GM23338 (cell line): Measurements from ENCODE around the gene SREBF2. TPM values are rescaled to one million over a fixed set of nuclear protein-coding genes. Genes with fewer than 3 reads are reported as not detected.

Source experiments
- ATAC-seq: fragments of 200-7000 bp; cut with Tn5 transposase; 3 replicates; pipeline ENCODE4 v1.9.1; 2020
- DNase-seq: peaks from one replicate; pipeline ENCODE4 v3.0.0-alpha.2; 2015; ENCODE audit warnings: low spot score
- H2AFZ ChIP-seq: fragments of 200-600 bp; sonication (generic); 2 replicates; pipeline ENCODE4 v1.8.0; 2016; ENCODE audit warnings: antibody characterized with exemption, mild to moderate bottlenecking, moderate library complexity
- H3F3A ChIP-seq: fragments of 200-600 bp; sonication (generic); replicated peaks from 2 replicates; pipeline ENCODE4 v1.8.0; 2017; ENCODE audit warnings: antibody characterized with exemption, mixed run types, low read depth
- H3K27ac ChIP-seq: fragments of 200-600 bp; sonication (generic); 2 replicates; pipeline ENCODE4 v1.6.1; 2016; ENCODE audit warnings: low read depth
- H3K27me3 ChIP-seq: fragments of 200-600 bp; sonication (generic); 2 replicates; pipeline ENCODE4 v1.8.0; 2016; ENCODE audit warnings: mild to moderate bottlenecking, mixed run types, moderate library complexity; ENCODE audit not compliant: insufficient read depth
- H3K36me3 ChIP-seq: fragments of 200-600 bp; sonication (generic); 2 replicates; pipeline ENCODE4 v1.8.0; 2016; ENCODE audit warnings: mild to moderate bottlenecking; ENCODE audit not compliant: insufficient read depth
- H3K4me1 ChIP-seq: fragments of 200-600 bp; sonication (generic); 2 replicates; pipeline ENCODE4 v1.8.0; 2016; ENCODE audit warnings: mild to moderate bottlenecking, moderate library complexity; ENCODE audit not compliant: insufficient read depth
- H3K4me2 ChIP-seq: fragments of 200-600 bp; sonication (generic); 2 replicates; pipeline ENCODE4 v1.7.1; 2017; ENCODE audit warnings: mixed run types
- H3K4me3 ChIP-seq: fragments of 200-600 bp; sonication (generic); 2 replicates; pipeline ENCODE4 v1.6.1; 2016; ENCODE audit warnings: mixed run types
- H3K79me2 ChIP-seq: fragments of 200-600 bp; sonication (generic); replicated peaks from 2 replicates; pipeline ENCODE4 v1.8.0; 2017; ENCODE audit warnings: mild to moderate bottlenecking; ENCODE audit not compliant: insufficient read depth
- H3K9me2 ChIP-seq: fragments of 200-600 bp; sonication (generic); 2 replicates; pipeline ENCODE4 v1.8.0; 2017; ENCODE audit not compliant: insufficient read depth
- H4K20me1 ChIP-seq: fragments of 200-600 bp; sonication (generic); replicated peaks from 2 replicates; pipeline ENCODE4 v1.8.0; 2017; ENCODE audit warnings: mild to moderate bottlenecking; ENCODE audit not compliant: insufficient read depth
- H3K27ac Mint-ChIP-seq: 2 replicates; pipeline ENCODE4 v1.8.0; 2020; ENCODE audit warnings: inconsistent platforms, mild to moderate bottlenecking, moderate library complexity, mixed read lengths
- H3K27me3 Mint-ChIP-seq: 3 replicates; pipeline ENCODE4 v1.8.0; 2022; ENCODE audit warnings: low read depth, mild to moderate bottlenecking, moderate library complexity, mixed read lengths, inconsistent platforms; ENCODE audit not compliant: insufficient read depth, poor library complexity
- H3K36me3 Mint-ChIP-seq: 3 replicates; pipeline ENCODE4 v1.8.0; 2021; ENCODE audit warnings: low read depth, mild to moderate bottlenecking, inconsistent platforms, moderate library complexity, mixed read lengths
- H3K4me1 Mint-ChIP-seq: 3 replicates; pipeline ENCODE4 v1.8.0; 2020; ENCODE audit warnings: mild to moderate bottlenecking, inconsistent platforms, mixed read lengths
- H3K4me3 Mint-ChIP-seq: 3 replicates; pipeline ENCODE4 v1.8.0; 2021; ENCODE audit warnings: moderate library complexity, mild to moderate bottlenecking, inconsistent platforms, mixed read lengths
- H3K9me3 Mint-ChIP-seq: 3 replicates; pipeline ENCODE4 v1.8.0; 2020; ENCODE audit warnings: moderate library complexity, mild to moderate bottlenecking, inconsistent platforms, mixed read lengths
- CREB1 ChIP-seq: fragments of 250-450 bp; sonication (Bioruptor Pico); IDR thresholded peaks from 2 replicates; pipeline ENCODE4 v1.5.0; 2020; ENCODE audit warnings: low read depth, mild to moderate bottlenecking, moderate library complexity
- EZH2 ChIP-seq: fragments of 200-600 bp; sonication (generic); IDR thresholded peaks from one replicate; pipeline ENCODE4 v1.8.0; 2017; ENCODE audit warnings: antibody characterized with exemption, mild to moderate bottlenecking, low read depth; ENCODE audit not compliant: unreplicated experiment
- EZH2phosphoT487 ChIP-seq: fragments of 200-600 bp; sonication (generic); IDR thresholded peaks from one replicate; pipeline ENCODE4 v1.8.1; 2018; ENCODE audit warnings: antibody characterized with exemption; ENCODE audit not compliant: unreplicated experiment
- JUNB ChIP-seq: IDR thresholded peaks from one replicate; pipeline ENCODE4 v1.6.1; 2016; ENCODE audit warnings: antibody characterized with exemption; ENCODE audit not compliant: unreplicated experiment
- NANOG ChIP-seq: IDR thresholded peaks from 2 replicates; pipeline ENCODE4 v1.6.1; 2016; ENCODE audit warnings: antibody characterized with exemption, borderline replicate concordance
- POLR2AphosphoS5 ChIP-seq: IDR thresholded peaks from 2 replicates; pipeline ENCODE4 v1.6.1; 2016; ENCODE audit warnings: antibody characterized with exemption, low read depth
- ZNF114 ChIP-seq: fragments of 250-450 bp; sonication (Bioruptor Pico); IDR thresholded peaks from 2 replicates; pipeline ENCODE4 v1.5.0; 2020; ENCODE audit warnings: mild to moderate bottlenecking, moderate library complexity
- ZNF331 ChIP-seq: fragments of 250-450 bp; sonication (Bioruptor Pico); IDR thresholded peaks from 2 replicates; pipeline ENCODE4 v1.5.0; 2020; ENCODE audit warnings: low read depth, mild to moderate bottlenecking, moderate library complexity
- polyA plus RNA-seq: library from polyadenylated mRNA; unstranded; fragments of >200 nt; fragmentation: Nextera tagmentation; extraction: Ambion mirVana; gene quantifications from 2 replicates; pipeline ENCODE4 v1.2.1, GENCODE V29; 2016
- total RNA-seq: library from RNA; depleted of rRNA; stranded (reverse); fragments of >200 nt; shearing (Covaris generic); gene quantifications from 2 replicates; pipeline ENCODE4 v1.2.3, GENCODE V29; 2014
- TF ChIP-seq, protein P1 (sequence below): fragments of 250-450 bp; sonication (Bioruptor Pico); IDR thresholded peaks from 2 replicates; pipeline ENCODE4 v1.5.0; 2020; ENCODE audit warnings: mild to moderate bottlenecking, moderate library complexity

The SREBF2 gene
- total and polyA plus RNA-seq, 2 experiments from 2014 or later: 48.7 to 163 TPM

DNA sequence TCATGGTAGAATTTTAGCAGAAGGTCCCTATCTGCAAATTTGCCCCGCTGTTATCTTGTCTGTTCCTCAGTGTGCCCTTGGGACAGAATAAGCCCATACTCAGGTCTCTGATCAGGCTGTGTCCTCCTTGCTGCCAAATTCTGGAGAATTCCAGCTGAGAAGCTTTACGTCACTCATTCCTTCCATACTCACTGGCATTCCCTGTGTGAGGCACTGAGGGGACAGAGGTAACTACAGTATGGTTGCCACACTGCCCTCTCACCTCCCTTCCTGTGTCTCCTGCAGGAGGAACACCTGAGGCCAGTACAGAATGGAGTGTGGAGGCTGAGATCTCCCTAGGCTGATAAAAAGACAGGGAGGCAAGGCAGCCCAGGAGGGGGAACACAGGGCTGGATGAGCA lies 50.5 kb downstream of the SREBF2 start (continued):
- TF ChIP-seq, protein P1, sequence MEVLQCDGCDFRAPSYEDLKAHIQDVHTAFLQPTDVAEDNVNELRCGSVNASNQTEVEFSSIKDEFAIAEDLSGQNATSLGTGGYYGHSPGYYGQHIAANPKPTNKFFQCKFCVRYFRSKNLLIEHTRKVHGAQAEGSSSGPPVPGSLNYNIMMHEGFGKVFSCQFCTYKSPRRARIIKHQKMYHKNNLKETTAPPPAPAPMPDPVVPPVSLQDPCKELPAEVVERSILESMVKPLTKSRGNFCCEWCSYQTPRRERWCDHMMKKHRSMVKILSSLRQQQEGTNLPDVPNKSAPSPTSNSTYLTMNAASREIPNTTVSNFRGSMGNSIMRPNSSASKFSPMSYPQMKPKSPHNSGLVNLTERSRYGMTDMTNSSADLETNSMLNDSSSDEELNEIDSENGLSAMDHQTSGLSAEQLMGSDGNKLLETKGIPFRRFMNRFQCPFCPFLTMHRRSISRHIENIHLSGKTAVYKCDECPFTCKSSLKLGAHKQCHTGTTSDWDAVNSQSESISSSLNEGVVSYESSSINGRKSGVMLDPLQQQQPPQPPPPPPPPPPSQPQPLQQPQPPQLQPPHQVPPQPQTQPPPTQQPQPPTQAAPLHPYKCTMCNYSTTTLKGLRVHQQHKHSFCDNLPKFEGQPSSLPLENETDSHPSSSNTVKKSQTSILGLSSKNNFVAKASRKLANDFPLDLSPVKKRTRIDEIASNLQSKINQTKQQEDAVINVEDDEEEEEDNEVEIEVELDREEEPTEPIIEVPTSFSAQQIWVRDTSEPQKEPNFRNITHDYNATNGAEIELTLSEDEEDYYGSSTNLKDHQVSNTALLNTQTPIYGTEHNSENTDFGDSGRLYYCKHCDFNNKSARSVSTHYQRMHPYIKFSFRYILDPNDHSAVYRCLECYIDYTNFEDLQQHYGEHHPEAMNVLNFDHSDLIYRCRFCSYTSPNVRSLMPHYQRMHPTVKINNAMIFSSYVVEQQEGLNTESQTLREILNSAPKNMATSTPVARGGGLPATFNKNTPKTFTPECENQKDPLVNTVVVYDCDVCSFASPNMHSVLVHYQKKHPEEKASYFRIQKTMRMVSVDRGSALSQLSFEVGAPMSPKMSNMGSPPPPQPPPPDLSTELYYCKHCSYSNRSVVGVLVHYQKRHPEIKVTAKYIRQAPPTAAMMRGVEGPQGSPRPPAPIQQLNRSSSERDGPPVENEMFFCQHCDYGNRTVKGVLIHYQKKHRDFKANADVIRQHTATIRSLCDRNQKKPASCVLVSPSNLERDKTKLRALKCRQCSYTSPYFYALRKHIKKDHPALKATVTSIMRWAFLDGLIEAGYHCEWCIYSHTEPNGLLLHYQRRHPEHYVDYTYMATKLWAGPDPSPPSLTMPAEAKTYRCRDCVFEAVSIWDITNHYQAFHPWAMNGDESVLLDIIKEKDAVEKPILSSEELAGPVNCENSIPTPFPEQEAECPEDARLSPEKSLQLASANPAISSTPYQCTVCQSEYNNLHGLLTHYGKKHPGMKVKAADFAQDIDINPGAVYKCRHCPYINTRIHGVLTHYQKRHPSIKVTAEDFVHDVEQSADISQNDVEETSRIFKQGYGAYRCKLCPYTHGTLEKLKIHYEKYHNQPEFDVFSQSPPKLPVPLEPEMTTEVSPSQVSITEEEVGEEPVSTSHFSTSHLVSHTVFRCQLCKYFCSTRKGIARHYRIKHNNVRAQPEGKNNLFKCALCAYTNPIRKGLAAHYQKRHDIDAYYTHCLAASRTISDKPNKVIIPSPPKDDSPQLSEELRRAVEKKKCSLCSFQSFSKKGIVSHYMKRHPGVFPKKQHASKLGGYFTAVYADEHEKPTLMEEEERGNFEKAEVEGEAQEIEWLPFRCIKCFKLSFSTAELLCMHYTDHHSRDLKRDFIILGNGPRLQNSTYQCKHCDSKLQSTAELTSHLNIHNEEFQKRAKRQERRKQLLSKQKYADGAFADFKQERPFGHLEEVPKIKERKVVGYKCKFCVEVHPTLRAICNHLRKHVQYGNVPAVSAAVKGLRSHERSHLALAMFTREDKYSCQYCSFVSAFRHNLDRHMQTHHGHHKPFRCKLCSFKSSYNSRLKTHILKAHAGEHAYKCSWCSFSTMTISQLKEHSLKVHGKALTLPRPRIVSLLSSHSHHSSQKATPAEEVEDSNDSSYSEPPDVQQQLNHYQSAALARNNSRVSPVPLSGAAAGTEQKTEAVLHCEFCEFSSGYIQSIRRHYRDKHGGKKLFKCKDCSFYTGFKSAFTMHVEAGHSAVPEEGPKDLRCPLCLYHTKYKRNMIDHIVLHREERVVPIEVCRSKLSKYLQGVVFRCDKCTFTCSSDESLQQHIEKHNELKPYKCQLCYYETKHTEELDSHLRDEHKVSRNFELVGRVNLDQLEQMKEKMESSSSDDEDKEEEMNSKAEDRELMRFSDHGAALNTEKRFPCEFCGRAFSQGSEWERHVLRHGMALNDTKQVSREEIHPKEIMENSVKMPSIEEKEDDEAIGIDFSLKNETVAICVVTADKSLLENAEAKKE: no peak
- TF ChIP-seq EZH2 (no peak), ZNF331 (no peak), POLR2AphosphoS5 (no peak)

DNA sequence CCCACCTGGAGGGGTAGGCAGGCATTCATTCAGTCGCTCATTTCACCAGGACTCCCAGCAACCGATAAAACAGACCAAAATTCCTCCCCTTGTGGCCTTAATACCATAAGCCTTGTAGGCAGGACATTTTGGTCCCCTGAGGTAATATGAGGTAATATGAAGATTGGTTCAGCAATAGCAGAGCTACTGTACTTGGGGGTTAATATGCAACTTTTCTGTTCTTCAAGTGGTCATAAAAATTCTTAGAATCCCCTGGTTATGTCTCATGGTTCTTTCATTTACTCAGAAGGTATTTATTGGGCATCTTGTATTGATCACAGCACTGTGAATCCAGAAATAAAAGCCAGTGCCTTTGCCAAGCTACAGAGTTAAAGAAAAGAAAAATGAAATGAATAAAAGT lies 52.2 kb downstream of the SREBF2 start:
- H3K36me3 Mint-ChIP-seq: peaks cover 96% of the 10 kb centered on the region
- H3K4me3 Mint-ChIP-seq: no peak overlapping the region
- TF ChIP-seq NANOG (no peak), EZH2phosphoT487 (no peak), EZH2 (no peak), ZNF114 (CRISPR knock-in tag) (no peak), POLR2AphosphoS5 (no peak), JUNB (no peak), CREB1 (no peak)

More for the DNA sequence above, 52.2 kb downstream of the SREBF2 start:
- H3K27me3 ChIP-seq: no peaks in the 10 kb centered on the region
- H4K20me1 ChIP-seq: peaks cover 2% of the 10 kb centered on the region
- no peak for ATAC-seq
- peaks cover 5% of the 10 kb centered on the region for H3K27me3 Mint-ChIP-seq
- H3K4me2 ChIP-seq: no peak overlapping the region
- no peak overlapping the region for H2AFZ ChIP-seq
- H3K27ac Mint-ChIP-seq: no peak overlapping the region
- DNase-seq: no peak
- H3K79me2 ChIP-seq: peaks cover 3% of the 10 kb centered on the region; the same call in 1 of the 2 replicates
- H3K4me1 Mint-ChIP-seq: no peaks in the 10 kb centered on the region
- H3K9me3 Mint-ChIP-seq: no peaks in the 10 kb centered on the region
- peaks cover 84% of the 10 kb centered on the region for H3K36me3 ChIP-seq
- H3K4me3 ChIP-seq: no peak overlapping the region
- no peaks in the 10 kb centered on the region for H3K9me2 ChIP-seq
- no peak overlapping the region for H3K27ac ChIP-seq
- no peaks in the 10 kb centered on the region for H3K4me1 ChIP-seq
- peaks cover 12% of the 10 kb centered on the region; the same call in 1 of the 2 replicates for H3F3A ChIP-seq
